Measurements from ENCODE around the gene HPSE2. TPM values are rescaled to one million over a fixed set of nuclear protein-coding genes. Genes with fewer than 3 reads are reported as not detected.

HPSE2 gene
- total and polyA plus RNA-seq, 2 experiments from 2014 or later, result 0.10 to 0.24 TPM

DNA sequence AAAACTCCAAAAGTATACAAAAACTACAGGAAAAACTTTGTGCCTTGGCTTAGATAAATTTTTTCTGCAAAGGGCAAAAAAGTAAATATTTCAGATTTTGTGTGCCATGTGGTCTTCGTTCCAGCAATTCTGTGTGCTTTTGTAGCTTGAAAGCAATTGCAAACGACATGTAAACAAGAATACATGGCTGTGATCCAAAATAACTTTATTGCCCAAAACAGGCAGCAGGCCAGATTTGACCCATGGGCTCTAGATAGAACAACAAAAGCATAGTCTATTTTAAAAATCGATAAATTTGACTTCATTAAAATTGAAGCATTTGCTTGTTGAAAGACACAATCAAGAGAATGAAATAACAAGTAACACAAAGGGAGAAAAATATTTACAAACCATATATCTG is 336.6 kb downstream of the HPSE2 start:
- Histone ChIP-seq H2AFZ (no peak overlapping the region), H4K20me1 (replicated peaks; ENCODE audit: insufficient read depth) (no peaks in the 10 kb centered on the region), H3K4me3 (no peak overlapping the region), H3K27me3 (ENCODE audit: insufficient read depth) (no peaks in the 10 kb centered on the region), H3K9me2 (ENCODE audit: insufficient read depth) (no peaks in the 10 kb centered on the region), H3K4me1 (ENCODE audit: insufficient read depth) (no peaks in the 10 kb centered on the region), H3K36me3 (ENCODE audit: insufficient read depth) (no peaks in the 10 kb centered on the region), H3K4me2 (no peak overlapping the region), H3F3A (replicated peaks; ENCODE audit: low read depth) (no peaks in the 10 kb centered on the region), H3K79me2 (replicated peaks; ENCODE audit: insufficient read depth) (no peaks in the 10 kb centered on the region), H3K27ac (ENCODE audit: low read depth) (no peak overlapping the region)
- Mint-ChIP-seq H3K36me3 (ENCODE audit: low read depth) (no peaks in the 10 kb centered on the region), H3K4me1 (no peaks in the 10 kb centered on the region), H3K4me3 (no peak overlapping the region), H3K9me3 (no peaks in the 10 kb centered on the region), H3K27me3 (ENCODE audit: insufficient read depth, low read depth, poor library complexity) (no peaks in the 10 kb centered on the region), H3K27ac (no peak overlapping the region)
- ATAC-seq (no peak), DNase-seq (ENCODE audit: low spot score) (no peak)
- TF ChIP-seq JUNB (IDR thresholded peaks at IDR 0.05; ENCODE audit: unreplicated experiment) (no peak), EZH2phosphoT487 (IDR thresholded peaks at IDR 0.05; ENCODE audit: unreplicated experiment) (no peak), EZH2 (IDR thresholded peaks at IDR 0.05; ENCODE audit: low read depth, unreplicated experiment) (no peak), ZNF331 (CRISPR knock-in tag; IDR thresholded peaks at IDR 0.05; ENCODE audit: low read depth) (no peak), NANOG (IDR thresholded peaks at IDR 0.05; ENCODE audit: borderline replicate concordance) (no peak)
- TF ChIP-seq, protein P1, sequence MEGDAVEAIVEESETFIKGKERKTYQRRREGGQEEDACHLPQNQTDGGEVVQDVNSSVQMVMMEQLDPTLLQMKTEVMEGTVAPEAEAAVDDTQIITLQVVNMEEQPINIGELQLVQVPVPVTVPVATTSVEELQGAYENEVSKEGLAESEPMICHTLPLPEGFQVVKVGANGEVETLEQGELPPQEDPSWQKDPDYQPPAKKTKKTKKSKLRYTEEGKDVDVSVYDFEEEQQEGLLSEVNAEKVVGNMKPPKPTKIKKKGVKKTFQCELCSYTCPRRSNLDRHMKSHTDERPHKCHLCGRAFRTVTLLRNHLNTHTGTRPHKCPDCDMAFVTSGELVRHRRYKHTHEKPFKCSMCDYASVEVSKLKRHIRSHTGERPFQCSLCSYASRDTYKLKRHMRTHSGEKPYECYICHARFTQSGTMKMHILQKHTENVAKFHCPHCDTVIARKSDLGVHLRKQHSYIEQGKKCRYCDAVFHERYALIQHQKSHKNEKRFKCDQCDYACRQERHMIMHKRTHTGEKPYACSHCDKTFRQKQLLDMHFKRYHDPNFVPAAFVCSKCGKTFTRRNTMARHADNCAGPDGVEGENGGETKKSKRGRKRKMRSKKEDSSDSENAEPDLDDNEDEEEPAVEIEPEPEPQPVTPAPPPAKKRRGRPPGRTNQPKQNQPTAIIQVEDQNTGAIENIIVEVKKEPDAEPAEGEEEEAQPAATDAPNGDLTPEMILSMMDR (conservative IDR thresholded peaks at IDR 0.05; ENCODE audit: low read depth in 2 of 2), result no peak
- TF ChIP-seq, protein P2, sequence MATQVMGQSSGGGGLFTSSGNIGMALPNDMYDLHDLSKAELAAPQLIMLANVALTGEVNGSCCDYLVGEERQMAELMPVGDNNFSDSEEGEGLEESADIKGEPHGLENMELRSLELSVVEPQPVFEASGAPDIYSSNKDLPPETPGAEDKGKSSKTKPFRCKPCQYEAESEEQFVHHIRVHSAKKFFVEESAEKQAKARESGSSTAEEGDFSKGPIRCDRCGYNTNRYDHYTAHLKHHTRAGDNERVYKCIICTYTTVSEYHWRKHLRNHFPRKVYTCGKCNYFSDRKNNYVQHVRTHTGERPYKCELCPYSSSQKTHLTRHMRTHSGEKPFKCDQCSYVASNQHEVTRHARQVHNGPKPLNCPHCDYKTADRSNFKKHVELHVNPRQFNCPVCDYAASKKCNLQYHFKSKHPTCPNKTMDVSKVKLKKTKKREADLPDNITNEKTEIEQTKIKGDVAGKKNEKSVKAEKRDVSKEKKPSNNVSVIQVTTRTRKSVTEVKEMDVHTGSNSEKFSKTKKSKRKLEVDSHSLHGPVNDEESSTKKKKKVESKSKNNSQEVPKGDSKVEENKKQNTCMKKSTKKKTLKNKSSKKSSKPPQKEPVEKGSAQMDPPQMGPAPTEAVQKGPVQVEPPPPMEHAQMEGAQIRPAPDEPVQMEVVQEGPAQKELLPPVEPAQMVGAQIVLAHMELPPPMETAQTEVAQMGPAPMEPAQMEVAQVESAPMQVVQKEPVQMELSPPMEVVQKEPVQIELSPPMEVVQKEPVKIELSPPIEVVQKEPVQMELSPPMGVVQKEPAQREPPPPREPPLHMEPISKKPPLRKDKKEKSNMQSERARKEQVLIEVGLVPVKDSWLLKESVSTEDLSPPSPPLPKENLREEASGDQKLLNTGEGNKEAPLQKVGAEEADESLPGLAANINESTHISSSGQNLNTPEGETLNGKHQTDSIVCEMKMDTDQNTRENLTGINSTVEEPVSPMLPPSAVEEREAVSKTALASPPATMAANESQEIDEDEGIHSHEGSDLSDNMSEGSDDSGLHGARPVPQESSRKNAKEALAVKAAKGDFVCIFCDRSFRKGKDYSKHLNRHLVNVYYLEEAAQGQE (IDR thresholded peaks at IDR 0.05; ENCODE audit: unreplicated experiment), result no peak

DNA sequence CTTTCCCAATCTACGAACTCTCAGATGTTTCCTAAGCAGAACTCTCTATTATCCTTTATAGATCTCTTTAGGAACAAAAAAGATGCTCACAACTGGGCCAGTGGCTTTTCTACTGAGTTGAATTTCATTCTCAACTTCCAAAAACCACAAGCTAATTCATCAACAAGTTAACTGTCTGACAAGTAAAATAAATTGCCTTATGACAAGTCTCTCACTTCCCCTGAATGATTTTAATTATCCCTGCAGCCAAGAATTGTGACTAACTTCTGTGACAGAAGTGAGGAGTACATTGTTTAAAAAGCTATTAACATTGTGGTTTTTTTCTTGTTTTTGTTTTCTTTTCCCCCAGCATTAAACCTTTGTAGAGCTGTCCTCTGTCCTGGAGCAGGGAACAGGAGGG is 343.1 kb downstream of the HPSE2 start:
- no peak overlapping the region for H3K27ac Mint-ChIP-seq
- no peak for DNase-seq (ENCODE audit: low spot score)
- no peaks in the 10 kb centered on the region for H3F3A ChIP-seq (replicated peaks; ENCODE audit: low read depth)
- no peak overlapping the region for H3K4me2 ChIP-seq
- no peaks in the 10 kb centered on the region for H3K36me3 ChIP-seq (ENCODE audit: insufficient read depth)
- H3K4me1 ChIP-seq (ENCODE audit: insufficient read depth), result no peaks in the 10 kb centered on the region
- peaks cover 1% of the 10 kb centered on the region for H3K27me3 Mint-ChIP-seq (ENCODE audit: insufficient read depth, low read depth, poor library complexity)
- no peak overlapping the region for H3K27ac ChIP-seq (ENCODE audit: low read depth)
- H3K79me2 ChIP-seq (replicated peaks; ENCODE audit: insufficient read depth), result no peaks in the 10 kb centered on the region
- H3K9me2 ChIP-seq (ENCODE audit: insufficient read depth), result no peaks in the 10 kb centered on the region
- H4K20me1 ChIP-seq (replicated peaks; ENCODE audit: insufficient read depth), result no peaks in the 10 kb centered on the region
- no peak for ATAC-seq
- H3K9me3 Mint-ChIP-seq, result no peaks in the 10 kb centered on the region
- no peak overlapping the region for H2AFZ ChIP-seq
- H3K36me3 Mint-ChIP-seq (ENCODE audit: low read depth), result no peaks in the 10 kb centered on the region
- no peaks in the 10 kb centered on the region for H3K4me1 Mint-ChIP-seq
- H3K4me3 Mint-ChIP-seq, result no peak overlapping the region
- H3K4me3 ChIP-seq, result no peak overlapping the region
- no peaks in the 10 kb centered on the region for H3K27me3 ChIP-seq (ENCODE audit: insufficient read depth)
- TF ChIP-seq CREB1 (CRISPR knock-in tag; IDR thresholded peaks at IDR 0.05; ENCODE audit: low read depth) (no peak), NANOG (IDR thresholded peaks at IDR 0.05; ENCODE audit: borderline replicate concordance) (no peak), EZH2 (IDR thresholded peaks at IDR 0.05; ENCODE audit: low read depth, unreplicated experiment) (no peak), JUNB (IDR thresholded peaks at IDR 0.05; ENCODE audit: unreplicated experiment) (no peak), ZNF331 (CRISPR knock-in tag; IDR thresholded peaks at IDR 0.05; ENCODE audit: low read depth) (no peak), EZH2phosphoT487 (IDR thresholded peaks at IDR 0.05; ENCODE audit: unreplicated experiment) (no peak)
- TF ChIP-seq, protein P2 (IDR thresholded peaks at IDR 0.05; ENCODE audit: unreplicated experiment), result no peak
- TF ChIP-seq, protein P1 (conservative IDR thresholded peaks at IDR 0.05; ENCODE audit: low read depth in 2 of 2), result no peak
- TF ChIP-seq, protein P3, sequence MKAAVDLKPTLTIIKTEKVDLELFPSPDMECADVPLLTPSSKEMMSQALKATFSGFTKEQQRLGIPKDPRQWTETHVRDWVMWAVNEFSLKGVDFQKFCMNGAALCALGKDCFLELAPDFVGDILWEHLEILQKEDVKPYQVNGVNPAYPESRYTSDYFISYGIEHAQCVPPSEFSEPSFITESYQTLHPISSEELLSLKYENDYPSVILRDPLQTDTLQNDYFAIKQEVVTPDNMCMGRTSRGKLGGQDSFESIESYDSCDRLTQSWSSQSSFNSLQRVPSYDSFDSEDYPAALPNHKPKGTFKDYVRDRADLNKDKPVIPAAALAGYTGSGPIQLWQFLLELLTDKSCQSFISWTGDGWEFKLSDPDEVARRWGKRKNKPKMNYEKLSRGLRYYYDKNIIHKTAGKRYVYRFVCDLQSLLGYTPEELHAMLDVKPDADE (IDR thresholded peaks at IDR 0.05), result no peak

Data from GM23338 (cell line).